Stimulated activated CD4-positive, alpha-beta T cell treated with anti-CD3 and anti-CD28 coated beads, Interleukin-2, amount 100 ng/mL, for 4 hours (primary cell): Measurements from ENCODE around the gene IGFBP1.

Source experiments
- DNase-seq: peaks from one replicate; pipeline ENCODE4 v3.0.0-alpha.2; 2020; ENCODE audit warnings: low read depth

The IGFBP1 gene

GRCh38 chr7:45902820-45903219 lies 14.5 kb downstream of the IGFBP1 start:
- DNase-seq: no peak

- no peak for DNase-seq
Observed at GRCh38 chr7:45909561-45909960, 21.3 kb downstream of the IGFBP1 start.

- DNase-seq: no peak
Observed at GRCh38 chr7:45910855-45911254, 22.6 kb downstream of the IGFBP1 start.

DNA sequence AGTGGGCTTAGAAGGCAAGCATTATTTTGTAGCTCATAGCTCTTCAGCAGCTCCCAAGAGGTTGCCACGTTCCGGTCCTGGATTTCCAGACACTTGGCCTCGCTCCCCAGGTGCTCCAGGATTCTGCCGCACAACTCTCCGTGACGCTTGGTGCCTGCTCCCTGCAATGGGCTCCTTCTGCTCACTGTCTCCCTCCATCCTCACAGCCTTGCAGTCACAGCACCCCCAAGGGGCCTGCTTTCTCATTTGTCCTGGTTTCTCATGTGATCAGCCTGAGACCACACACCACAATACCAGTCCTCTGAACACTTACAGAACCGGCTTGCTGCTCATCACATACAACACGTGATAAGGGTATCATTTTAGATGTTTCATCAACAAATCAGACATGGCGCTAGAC lies 23.0 kb downstream of the IGFBP1 start:
- no peak for DNase-seq

- no peak for DNase-seq
Observed at GRCh38 chr7:45912972-45913371, 24.7 kb downstream of the IGFBP1 start.

- no peak for DNase-seq
Observed at GRCh38 chr7:45914911-45915310, 26.6 kb downstream of the IGFBP1 start.

DNA sequence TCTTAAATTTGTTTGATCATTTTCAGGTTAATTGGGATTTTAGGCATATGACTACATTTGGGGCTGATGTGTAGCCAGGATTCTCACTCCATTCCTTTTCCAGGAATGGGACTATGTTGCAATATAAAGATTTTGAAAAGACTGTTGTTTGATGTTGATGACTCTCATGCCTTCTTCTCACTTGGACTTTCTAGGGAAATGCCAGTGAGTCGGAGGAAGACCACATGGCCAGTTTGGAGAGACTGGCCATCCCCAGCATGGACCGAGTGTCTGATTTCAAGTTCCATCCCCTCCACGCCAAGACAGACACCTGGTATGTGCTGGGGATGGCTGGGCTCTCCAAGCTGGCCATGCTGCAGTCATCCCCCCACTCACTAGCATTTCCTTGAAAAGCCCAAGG lies 27.3 kb downstream of the IGFBP1 start:
- no peak for DNase-seq

DNA sequence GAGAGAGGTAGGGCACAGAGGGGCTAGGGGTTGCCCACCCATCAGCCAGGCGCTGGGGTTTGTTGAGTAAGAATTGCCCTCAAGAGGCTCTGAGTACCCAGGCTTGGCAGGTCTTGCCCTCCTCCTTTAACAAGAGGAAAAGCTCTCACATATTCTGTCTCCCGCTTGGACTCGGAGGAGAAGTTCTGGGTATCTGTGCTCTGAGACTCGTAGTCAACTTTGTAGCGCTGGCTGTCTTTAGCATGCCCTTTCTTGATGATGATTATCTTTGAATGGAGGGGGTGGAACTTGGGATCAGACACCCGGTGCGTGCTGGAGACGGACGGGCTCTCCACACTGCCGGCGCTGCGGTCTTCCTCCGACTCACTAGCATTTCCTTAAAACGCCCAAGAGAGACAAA lies 28.8 kb downstream of the IGFBP1 start:
- DNase-seq: no peak

DNA sequence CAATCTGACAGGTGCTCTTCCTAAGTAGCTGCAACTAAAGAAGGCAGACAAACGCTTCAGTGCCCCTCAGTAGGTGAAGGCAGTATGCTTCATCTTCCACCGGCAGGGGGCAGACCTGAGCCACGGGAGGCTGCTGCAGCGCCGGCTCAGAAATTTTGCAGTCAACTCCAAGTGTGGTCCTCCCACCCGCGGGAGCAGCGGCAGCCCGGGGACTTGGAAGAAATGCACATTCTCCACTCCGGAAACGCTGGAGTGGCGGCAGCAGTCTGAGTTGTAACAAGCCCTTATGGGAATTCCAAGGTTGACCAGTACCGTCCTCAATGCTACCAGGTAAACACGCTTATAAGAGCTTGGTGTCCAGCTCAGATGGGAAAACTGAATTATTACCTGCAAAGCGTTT lies 29.4 kb downstream of the IGFBP1 start:
- peak; percentile 38 for DNase-seq

GRCh38 chr7:45918556-45918955 lies 30.3 kb downstream of the IGFBP1 start:
- DNase-seq: no peak

DNA sequence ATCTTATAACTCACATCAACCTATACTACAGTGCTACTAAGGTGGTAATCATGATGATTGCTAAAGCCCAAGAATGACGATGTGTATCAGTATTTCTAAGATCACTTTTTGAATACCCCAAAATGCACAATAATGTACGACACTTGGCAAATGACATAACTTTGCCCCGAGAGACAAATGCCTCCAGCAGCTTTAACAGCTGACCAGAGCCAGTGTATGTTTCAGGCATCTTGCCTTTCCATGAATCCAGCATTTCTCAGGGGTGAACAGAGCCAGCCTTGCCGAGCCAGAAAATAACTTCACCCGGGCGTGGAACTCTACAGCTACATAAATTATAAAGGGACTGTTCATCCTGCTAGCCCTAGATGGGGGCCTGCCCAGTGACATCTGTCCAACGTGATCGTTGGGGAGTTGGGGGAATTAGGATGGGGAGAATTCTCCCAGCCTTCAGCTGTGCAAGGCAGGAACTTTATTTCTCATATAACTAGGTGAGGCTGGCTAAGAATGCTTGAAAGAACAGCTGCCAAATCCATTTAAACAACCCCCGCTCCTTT lies 31.0 kb downstream of the IGFBP1 start:
- DNase-seq: no peak

DNA sequence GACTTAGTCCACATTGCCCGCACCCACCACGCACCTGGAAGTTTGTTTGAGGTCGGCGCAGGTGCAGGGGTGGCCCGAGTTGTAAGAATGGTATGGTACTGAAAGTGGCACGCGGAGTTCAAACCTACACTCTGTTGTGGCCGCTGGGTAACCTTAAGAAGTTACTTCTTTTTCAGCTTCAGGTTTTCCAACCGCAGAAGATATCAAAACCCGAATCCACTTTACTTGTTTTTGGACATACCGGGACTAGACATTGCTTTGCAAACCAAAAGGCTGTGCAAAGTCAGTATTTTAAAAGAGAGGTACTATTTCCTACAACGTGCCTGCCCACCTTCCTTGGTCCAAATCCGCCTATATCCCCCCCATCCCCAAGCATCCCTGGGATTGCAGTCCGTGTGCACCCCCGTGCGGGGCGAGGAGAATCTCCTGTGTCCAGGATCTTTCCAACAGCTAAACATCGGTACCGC lies 31.7 kb downstream of the IGFBP1 start:
- no peak for DNase-seq

DNA sequence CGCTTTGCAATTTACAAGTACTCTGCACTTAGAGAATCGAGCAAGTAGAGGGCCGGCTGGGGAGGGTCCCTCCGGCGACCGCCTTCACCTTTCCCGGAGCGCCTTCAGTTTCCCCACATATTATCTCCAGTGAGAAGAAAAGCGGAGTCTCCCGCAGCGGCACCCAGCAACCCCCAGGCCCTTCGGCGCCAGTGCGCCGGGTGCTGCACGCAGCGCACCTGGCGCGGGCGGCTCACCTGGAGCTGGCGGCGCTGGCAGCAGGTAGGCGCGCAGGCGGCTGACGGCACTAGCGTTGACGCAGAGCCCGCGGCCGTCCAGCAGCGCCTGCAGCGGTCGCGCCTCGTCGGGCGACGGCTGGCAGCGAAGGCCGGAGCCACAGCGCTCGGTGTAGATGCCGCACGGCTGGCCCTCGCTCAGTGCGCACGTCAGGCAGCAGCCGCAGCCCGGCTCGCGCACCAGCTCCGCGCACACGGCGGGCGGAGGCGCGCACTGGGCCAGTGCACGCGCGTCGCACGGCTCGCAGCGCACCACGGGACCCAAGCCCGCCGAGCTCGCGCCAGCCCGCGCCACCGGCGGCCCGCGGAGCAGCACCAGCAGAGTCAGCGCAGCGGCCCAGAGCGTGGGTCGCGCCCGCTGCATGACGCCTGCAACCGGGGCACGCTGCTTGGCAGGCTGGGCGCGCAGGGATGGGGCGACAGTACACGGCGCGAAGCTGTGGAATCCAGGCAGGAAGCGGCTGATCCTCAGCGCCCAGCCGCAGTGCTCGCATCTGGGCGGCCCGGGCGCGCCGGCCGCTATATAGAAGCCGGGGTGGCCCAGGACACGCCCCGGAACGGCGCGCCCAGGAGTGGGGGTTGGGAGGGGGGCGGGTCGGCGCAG lies 32.5 kb downstream of the IGFBP1 start, which contains the start of gene IGFBP3:
Gene IGFBP3 (minus strand): TSS at position 771 of the 879 bp plus-strand sequence. CDS start 132 bp downstream, at position 639.
- no peak for DNase-seq

GRCh38 chr7:45921381-45921698 lies 33.1 kb downstream of the IGFBP1 start:
- no peak for DNase-seq

DNA sequence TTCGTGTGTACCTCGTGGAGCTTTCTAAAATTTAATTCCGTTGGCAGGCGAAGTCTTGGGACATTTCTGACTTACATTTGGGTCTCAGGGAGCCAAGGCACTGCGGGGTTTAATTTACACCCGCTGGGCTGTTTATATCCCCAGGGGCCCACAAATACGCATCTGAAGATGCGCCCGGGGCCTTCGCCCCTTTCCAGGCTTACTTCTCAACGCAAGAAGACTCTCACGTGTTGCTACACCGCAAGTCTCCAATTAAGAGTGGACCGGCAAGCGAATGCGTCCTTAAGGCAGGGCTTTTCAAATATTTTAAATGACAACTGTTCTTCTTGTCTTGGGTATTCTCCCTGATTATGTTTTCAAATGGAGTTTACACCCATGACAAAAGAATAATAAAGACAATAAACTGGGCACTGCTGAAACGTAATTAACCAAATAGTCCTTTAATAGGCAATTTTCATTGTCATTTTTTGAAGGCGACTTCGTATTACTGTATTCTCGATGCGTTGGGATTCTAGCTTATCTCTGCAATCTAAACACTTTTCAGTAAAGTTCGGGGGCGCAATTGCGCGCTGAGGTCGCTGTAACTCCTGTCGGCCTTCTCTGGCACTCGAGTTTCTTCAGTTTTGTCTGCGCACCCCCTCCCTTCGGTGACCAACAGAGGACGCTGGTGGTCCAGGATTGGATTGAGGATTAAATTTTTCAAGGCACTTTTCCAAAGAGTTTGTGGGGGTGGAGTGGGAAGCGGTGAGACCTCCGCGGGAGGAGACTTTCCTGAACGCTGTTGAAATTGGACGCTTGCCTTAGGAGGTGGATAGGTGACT lies 33.6 kb downstream of the IGFBP1 start:
- DNase-seq: no peak

DNA sequence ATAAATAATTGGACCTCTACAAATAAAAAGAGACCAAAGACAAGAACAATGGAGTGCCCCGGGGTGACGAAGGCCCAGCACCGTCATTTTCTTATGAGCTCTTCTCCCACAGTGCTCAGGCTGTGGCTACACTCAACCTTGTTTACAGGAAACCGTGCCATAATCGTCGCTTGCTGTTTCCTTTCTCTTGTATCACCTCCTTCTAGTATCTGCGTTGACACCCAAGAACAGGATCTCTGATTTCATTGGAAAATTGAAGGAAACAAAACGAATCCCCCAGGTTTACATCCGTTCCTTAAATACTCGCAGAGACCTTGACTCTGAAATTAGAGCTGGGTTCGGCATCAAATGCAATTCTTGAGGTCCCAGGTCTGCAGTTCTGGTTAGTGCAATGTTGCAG lies 34.5 kb downstream of the IGFBP1 start:
- DNase-seq: no peak

DNA sequence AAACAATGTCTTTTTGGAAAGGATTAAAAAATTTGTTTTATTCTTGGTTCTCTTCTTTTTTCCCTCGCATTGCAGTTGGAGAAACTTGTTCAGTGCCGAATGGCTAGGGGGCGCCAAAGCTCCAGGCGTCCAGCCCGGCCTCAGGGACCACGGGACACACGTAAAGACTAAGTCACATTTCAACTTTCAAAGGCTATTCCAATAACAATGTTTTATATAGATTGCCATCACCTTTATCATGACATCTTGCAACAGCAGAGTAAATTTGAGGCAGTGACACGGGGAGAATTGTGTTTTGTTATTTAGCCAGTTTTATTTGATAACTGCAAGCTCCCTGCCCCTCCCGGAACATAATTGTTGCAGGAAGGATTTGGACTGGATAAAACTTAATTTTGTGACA lies 35.0 kb downstream of the IGFBP1 start:
- no peak for DNase-seq

DNA sequence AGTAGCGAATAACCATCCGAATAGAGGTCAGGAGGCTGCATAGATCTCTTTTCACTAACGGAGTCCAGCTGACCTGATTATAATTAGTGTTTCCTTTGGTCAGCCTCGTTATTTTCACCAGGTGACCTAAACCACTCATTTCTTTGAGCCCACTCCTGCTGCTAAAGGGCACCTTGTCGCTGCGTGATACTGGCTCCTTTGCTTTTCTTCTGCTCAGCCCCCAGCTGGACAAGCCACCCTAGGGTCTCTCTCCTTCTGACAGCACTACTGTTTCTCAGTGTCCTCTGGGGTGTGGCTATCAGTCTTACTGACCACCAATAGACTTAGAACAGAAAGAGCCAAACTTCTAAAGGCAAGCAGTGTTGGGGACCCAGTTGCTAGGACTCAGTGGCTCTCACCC lies 35.5 kb downstream of the IGFBP1 start:
- DNase-seq: no peak

DNA sequence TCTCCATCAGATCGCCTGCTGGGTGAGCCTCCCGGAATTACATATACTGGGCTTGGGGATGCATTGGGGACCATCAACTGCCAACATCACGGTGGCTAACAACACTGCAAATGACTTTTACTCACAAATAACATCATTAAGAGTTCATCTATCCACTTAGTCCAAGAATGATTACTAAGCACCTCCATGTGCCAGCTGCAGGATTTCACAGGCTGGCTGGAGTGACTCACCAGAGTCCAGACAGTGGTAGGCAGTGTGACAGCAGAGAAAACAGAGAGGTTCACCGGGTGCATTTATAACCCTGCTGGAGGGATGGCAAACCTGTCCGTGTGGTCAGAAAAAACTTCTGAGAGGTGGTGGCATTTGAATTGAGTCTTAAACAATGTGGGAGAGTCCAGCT lies 36.0 kb downstream of the IGFBP1 start:
- DNase-seq: no peak

DNA sequence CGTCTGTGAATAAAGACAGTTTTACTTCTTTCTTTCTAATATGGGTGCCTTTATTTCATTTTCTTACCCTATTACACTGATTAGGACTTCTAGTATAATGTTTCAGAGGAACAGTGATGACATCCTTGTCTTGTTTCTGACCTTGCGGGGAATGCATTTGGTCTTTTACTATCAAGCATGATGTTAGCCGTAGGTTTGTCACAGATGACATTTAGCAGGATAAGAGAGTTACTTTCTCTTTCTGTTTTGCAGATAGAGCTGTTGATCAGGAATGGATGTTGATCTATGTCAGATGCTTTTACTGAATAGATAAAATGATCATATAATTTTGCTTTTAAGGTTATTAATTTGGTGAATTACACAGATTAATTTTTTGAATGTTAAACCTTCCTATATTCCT lies 39.4 kb downstream of the IGFBP1 start:
- DNase-seq: no peak

- DNase-seq: no peak
Observed at GRCh38 chr7:45930967-45931366, 42.7 kb downstream of the IGFBP1 start.

- DNase-seq: no peak
Observed at GRCh38 chr7:45937301-45937700, 49.0 kb downstream of the IGFBP1 start.

GRCh38 chr7:45937862-45938261 lies 49.6 kb downstream of the IGFBP1 start:
- DNase-seq: no peak
